K562 (cell line): ENCODE measurements around the gene COMMD2. TPM values are rescaled to one million over a fixed set of nuclear protein-coding genes. Genes with fewer than 3 reads are reported as not detected.
A peak's percentile ranks its signal among the peaks of the same experiment; 100 is the strongest.

Source experiments
- CBX5 ChIP-seq: IDR thresholded peaks from 2 replicates; pipeline ENCODE4 v1.6.1; 2014; ENCODE audit warnings: low read depth, borderline replicate concordance
- DNMT1 ChIP-seq: fragments of 450-650 bp; IDR thresholded peaks from 2 replicates; pipeline ENCODE4 v1.6.1; 2016; ENCODE audit warnings: antibody characterized with exemption, mild to moderate bottlenecking
- ESRRB ChIP-seq: fragments of 250-450 bp; sonication (Bioruptor Pico); IDR thresholded peaks from 2 replicates; pipeline ENCODE4 v1.5.0; 2020; ENCODE audit warnings: mild to moderate bottlenecking, moderate library complexity, borderline replicate concordance
- ETS2 ChIP-seq: IDR thresholded peaks from 2 replicates; pipeline ENCODE4 v1.6.1; 2016; ENCODE audit warnings: borderline replicate concordance, missing genetic modification characterization, mild to moderate bottlenecking, moderate library complexity, missing compliant biosample characterization; ENCODE audit not compliant: poor library complexity, severe bottlenecking
- GTF2E2 ChIP-seq: fragments of 200-800 bp; sonication (Bioruptor generic); IDR thresholded peaks from 2 replicates; pipeline ENCODE4 v1.6.1; 2016; ENCODE audit warnings: missing genetic modification characterization, missing compliant biosample characterization
- HBP1 ChIP-seq: fragments of 450-650 bp; formaldehyde crosslinking; IDR thresholded peaks from 2 replicates; pipeline ENCODE4 v1.4.0; 2022; ENCODE audit warnings: missing genetic modification characterization
- KDM2B ChIP-seq: fragments of 250-450 bp; sonication (Bioruptor Pico); IDR thresholded peaks from 2 replicates; pipeline ENCODE4 v1.8.0; 2021; ENCODE audit warnings: mild to moderate bottlenecking, moderate library complexity
- MCM3 ChIP-seq: fragments of 450-650 bp; IDR thresholded peaks from 2 replicates; pipeline ENCODE4 v1.6.1; 2016
- MCM7 ChIP-seq, 2 experiments: fragments of 450-650 bp; IDR thresholded peaks; 2 replicates each; pipeline ENCODE4 v1.6.1; 2016 to 2018
- MTA2 ChIP-seq: fragments of 450-650 bp; IDR thresholded peaks from 2 replicates; pipeline ENCODE4 v1.6.1; 2016; ENCODE audit warnings: low read depth
- NFE2 ChIP-seq: IDR thresholded peaks from 2 replicates; pipeline ENCODE4 v1.6.1; 2014; ENCODE audit warnings: antibody characterized with exemption, low read depth
- NR0B1 ChIP-seq: fragments of 450-650 bp; IDR thresholded peaks from one replicate; pipeline ENCODE4 v1.6.1; 2018; ENCODE audit warnings: mild to moderate bottlenecking, moderate library complexity; ENCODE audit not compliant: partially characterized antibody
- PHB2 ChIP-seq: fragments of 450-650 bp; IDR thresholded peaks from 2 replicates; pipeline ENCODE4 v1.6.1; 2017; ENCODE audit warnings: low read depth
- POU5F1 ChIP-seq: fragments of 150-350 bp; IDR thresholded peaks from 2 replicates; pipeline ENCODE4 v1.6.1; 2014; ENCODE audit warnings: borderline replicate concordance, low read length, low read depth, mild to moderate bottlenecking; ENCODE audit not compliant: partially characterized antibody
- SMAD4 ChIP-seq: fragments of 250-450 bp; sonication (Bioruptor Pico); conservative IDR thresholded peaks from 2 replicates; pipeline ENCODE4 v1.8.0; 2021; ENCODE audit warnings: inconsistent platforms, mild to moderate bottlenecking, moderate library complexity
- TSC22D4 ChIP-seq: fragments of 450-650 bp; IDR thresholded peaks from 2 replicates; pipeline ENCODE4 v1.6.1; 2016; ENCODE audit warnings: missing genetic modification characterization, missing biosample characterization, control low read depth
- ZEB2 ChIP-seq: fragments of 450-650 bp; IDR thresholded peaks from 2 replicates; pipeline ENCODE4 v1.6.1; 2016
- ZNF184 ChIP-seq: sonication (generic); formaldehyde crosslinking; IDR thresholded peaks from 2 replicates; pipeline ENCODE4 v1.5.0; 2020; ENCODE audit warnings: missing genetic modification reagents
- ZNF274 ChIP-seq: IDR thresholded peaks from 2 replicates; pipeline ENCODE4 v1.6.1; 2011; ENCODE audit warnings: low read depth, mild to moderate bottlenecking, low read length, moderate library complexity, borderline replicate concordance
- ZNF431 ChIP-seq: sonication (generic); formaldehyde crosslinking; IDR thresholded peaks from 2 replicates; pipeline ENCODE4 v1.8.0; 2022; ENCODE audit warnings: mild to moderate bottlenecking, missing genetic modification reagents
- polyA plus RNA-seq, 8 experiments: library from polyadenylated mRNA; depleted of rRNA in 4 of 8; stranded (reverse) in 5 of 8; unstranded in 3 of 8; fragments of >200 nt; fragmentation: Nextera tagmentation in 2 of 8; fragmentation: Illumina TruSeq in 1 of 8; extraction: Ambion mirVana in 2 of 8; extraction: Trizol in 1 of 8; gene quantifications; 2 replicates each; pipeline versions ENCODE4 v1.2.1 to v1.2.3, GENCODE V29; 2011 to 2014; ENCODE audit warnings: inconsistent platforms in 1 of 8, missing spikeins in 1 of 8
- total RNA-seq, 7 experiments: library from RNA; depleted of rRNA in 6 of 7; stranded (reverse); fragments of >200 nt in 6 of 7; fragmentation: Illumina TruSeq in 2 of 7; extraction: Trizol in 2 of 7; gene quantifications; 2 replicates each; pipeline versions ENCODE4 v1.2.1 to v1.2.3, GENCODE V29; 2011 to 2021; ENCODE audit warnings: low replicate concordance in 1 of 7
- TF ChIP-seq, protein P1 (sequence below), 2 experiments: fragments of 450-650 bp; IDR thresholded peaks; 2 replicates each; pipeline ENCODE4 v1.6.1; 2018; ENCODE audit warnings: mild to moderate bottlenecking in 2 of 2, low read depth in 1 of 2; ENCODE audit not compliant: partially characterized antibody in 2 of 2

COMMD2 gene
- total and polyA plus RNA-seq, 9 of the 15 experiments (the other 6 are each of a cell fraction or from before 2014, with no cell fraction given), result 25.8 to 102 (median 41.8) TPM

GRCh38 chr3:149752051-149752787 lies at the start of gene COMMD2 (continued):
- no peak for TF ChIP-seq DNMT1
- no peak for TF ChIP-seq NFE2
- TF ChIP-seq TSC22D4 (tag), result no peak
- no peak for TF ChIP-seq MCM7 (IDR thresholded peaks at IDR 0.05)
- no peak for TF ChIP-seq ETS2 (tag)
- TF ChIP-seq ZNF274, result no peak
- TF ChIP-seq CBX5, result no peak; the same call in 1 of the 2 replicates
- no peak for TF ChIP-seq HBP1 (CRISPR knock-in tag)
- TF ChIP-seq NR0B1, result no peak
- TF ChIP-seq ESRRB, result no peak
- peak; percentile 54; the same call in 1 of the 2 replicates for TF ChIP-seq GTF2E2 (tag)
- no peak for TF ChIP-seq PHB2
- no peak for TF ChIP-seq MTA2
- TF ChIP-seq POU5F1, result no peak
- no peak for TF ChIP-seq ZNF184
- TF ChIP-seq MCM3, result no peak
- TF ChIP-seq ZNF431 (CRISPR knock-in tag), result no peak
- peak; percentile 96 for TF ChIP-seq ZEB2
- TF ChIP-seq, protein P1, sequence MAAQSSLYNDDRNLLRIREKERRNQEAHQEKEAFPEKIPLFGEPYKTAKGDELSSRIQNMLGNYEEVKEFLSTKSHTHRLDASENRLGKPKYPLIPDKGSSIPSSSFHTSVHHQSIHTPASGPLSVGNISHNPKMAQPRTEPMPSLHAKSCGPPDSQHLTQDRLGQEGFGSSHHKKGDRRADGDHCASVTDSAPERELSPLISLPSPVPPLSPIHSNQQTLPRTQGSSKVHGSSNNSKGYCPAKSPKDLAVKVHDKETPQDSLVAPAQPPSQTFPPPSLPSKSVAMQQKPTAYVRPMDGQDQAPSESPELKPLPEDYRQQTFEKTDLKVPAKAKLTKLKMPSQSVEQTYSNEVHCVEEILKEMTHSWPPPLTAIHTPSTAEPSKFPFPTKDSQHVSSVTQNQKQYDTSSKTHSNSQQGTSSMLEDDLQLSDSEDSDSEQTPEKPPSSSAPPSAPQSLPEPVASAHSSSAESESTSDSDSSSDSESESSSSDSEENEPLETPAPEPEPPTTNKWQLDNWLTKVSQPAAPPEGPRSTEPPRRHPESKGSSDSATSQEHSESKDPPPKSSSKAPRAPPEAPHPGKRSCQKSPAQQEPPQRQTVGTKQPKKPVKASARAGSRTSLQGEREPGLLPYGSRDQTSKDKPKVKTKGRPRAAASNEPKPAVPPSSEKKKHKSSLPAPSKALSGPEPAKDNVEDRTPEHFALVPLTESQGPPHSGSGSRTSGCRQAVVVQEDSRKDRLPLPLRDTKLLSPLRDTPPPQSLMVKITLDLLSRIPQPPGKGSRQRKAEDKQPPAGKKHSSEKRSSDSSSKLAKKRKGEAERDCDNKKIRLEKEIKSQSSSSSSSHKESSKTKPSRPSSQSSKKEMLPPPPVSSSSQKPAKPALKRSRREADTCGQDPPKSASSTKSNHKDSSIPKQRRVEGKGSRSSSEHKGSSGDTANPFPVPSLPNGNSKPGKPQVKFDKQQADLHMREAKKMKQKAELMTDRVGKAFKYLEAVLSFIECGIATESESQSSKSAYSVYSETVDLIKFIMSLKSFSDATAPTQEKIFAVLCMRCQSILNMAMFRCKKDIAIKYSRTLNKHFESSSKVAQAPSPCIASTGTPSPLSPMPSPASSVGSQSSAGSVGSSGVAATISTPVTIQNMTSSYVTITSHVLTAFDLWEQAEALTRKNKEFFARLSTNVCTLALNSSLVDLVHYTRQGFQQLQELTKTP (IDR thresholded peaks at IDR 0.05; ENCODE audit: low read depth in 1 of 2, partially characterized antibody in 2 of 2), result peak in 1 of 2 experiments; percentile 31
- peak; percentile 94 for TF ChIP-seq KDM2B
- 0 out of 2 replicates have a peak, but pooled peaks have one; percentile 41 for TF ChIP-seq SMAD4
